Hematopoietic multipotent progenitor cell (in vitro differentiated cells): ENCODE data around the gene CREM. TPM values are rescaled to one million over a fixed set of nuclear protein-coding genes. Genes with fewer than 3 reads are reported as not detected.

Source experiments
- DNase-seq, 3 donors: peaks; one replicate each; pipeline ENCODE4 v3.0.0-alpha.2; 2011 to 2015; ENCODE audit warnings: low read depth in 2 of 3, low spot score in 2 of 3
- small RNA-seq: library from RNA; depleted of rRNA; stranded (forward); fragments of <200 nt; gene quantifications from one replicate; pipeline ENCODE3, GENCODE V24; 2012
- total RNA-seq: library from RNA; depleted of rRNA; stranded (reverse); fragments of >200 nt; gene quantifications from one replicate; pipeline ENCODE4 v1.2.3, GENCODE V29; 2012

Gene CREM
- total RNA-seq, 1 donor: 10.8 TPM

GRCh38 chr10:35259769-35260397, 133.2 kb downstream of the CREM start:
- peak in 1 of 3 donors; percentile 27 for DNase-seq

DNA sequence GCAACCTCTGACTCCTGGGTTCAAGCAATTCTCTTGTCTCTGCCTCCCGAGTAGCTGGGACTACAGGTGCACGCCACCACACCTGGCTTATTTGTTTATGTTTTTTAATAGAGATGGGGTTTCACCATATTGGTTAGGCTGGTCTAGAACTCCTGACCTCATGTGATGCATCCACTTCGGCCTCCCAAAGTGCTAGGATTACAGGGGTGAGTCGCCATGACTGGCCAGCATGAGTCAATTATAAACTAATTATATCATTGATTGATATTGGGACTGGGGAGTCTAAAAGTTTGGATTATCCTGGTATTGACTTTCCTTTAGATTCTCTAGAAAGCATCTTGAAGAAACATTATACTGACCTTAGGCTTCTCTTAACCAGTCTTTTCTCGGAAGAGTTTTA, 135.8 kb downstream of the CREM start:
- no peak for DNase-seq

Small RNAs within 50 kb of the gene (small RNA-seq; reads per million reads assigned to genes)
- gene MIR3611 (2.4 reads per million, percentile 73 among the genes with 10 or more reads in this experiment), gene RNU6-1167P (not detected), gene RNU6-794P (not detected), gene RNU7-77P (not detected)

Other genes starting within 250 kb of the CREM start
- 7.3 TPM for gene CUL2, start 36.5 kb upstream of the CREM start, total RNA-seq
- 53.3 TPM for gene CCNY, start 209.7 kb downstream of the CREM start, total RNA-seq